T follicular helper cell (primary cell): ENCODE measurements around the gene DCHS2.

Experiments
- DNase-seq: peaks from one replicate; pipeline ENCODE4 v3.0.0-alpha.2; 2020; ENCODE audit warnings: low read depth

DCHS2 gene

DNA sequence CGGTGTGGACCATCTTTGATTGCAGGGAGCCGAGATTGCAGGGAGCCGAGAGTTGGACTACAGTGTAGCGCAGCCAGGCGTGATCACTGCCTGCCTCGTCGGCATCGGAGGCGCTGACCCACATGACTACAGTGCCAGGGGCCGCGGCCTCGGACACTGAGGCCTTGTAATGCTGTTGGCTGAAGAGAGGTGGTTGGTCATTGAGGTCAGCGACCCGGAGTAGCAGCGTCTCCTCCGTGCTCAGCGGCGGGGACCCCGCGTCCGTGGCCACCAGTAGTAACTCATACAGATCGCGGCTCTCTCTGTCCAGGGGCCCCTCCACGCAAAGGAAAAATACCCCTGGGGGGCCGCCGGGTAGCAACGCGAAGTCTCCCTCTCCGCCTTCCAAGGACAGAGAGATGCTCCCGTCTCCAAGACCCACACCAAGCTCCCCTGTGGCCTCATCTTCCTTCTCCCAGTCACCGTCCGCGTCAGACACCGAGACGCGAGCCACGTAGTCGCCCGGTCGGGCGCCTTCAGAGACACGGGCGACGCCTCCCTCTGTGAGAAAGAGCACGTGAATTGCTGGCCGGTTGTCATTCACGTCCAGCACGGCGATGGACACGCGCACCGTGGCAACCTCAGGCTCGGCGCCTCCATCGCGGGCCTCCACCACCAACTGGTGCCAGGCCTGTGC is 1.9 kb downstream of the DCHS2 start:
- DNase-seq: no peak

DNA sequence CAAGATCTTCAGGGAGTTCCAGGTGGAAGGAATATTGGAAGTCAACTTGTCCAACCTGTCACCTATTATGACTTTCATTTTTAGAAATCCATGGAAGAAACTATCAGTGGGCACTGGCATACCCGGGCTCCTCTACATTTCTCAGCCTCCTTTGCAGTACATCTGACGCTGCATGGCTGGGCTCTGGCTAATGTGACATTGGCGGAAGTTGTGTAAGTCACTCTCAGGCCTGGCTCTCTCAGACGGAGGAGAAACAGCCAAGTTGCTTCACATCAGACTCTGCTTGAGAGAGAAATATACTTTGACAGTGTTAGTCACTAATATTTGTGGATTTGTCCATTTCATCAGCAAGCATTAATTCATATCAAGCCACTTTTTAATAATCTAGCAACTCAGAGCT is 4.5 kb downstream of the DCHS2 start:
- DNase-seq: no peak

DNA sequence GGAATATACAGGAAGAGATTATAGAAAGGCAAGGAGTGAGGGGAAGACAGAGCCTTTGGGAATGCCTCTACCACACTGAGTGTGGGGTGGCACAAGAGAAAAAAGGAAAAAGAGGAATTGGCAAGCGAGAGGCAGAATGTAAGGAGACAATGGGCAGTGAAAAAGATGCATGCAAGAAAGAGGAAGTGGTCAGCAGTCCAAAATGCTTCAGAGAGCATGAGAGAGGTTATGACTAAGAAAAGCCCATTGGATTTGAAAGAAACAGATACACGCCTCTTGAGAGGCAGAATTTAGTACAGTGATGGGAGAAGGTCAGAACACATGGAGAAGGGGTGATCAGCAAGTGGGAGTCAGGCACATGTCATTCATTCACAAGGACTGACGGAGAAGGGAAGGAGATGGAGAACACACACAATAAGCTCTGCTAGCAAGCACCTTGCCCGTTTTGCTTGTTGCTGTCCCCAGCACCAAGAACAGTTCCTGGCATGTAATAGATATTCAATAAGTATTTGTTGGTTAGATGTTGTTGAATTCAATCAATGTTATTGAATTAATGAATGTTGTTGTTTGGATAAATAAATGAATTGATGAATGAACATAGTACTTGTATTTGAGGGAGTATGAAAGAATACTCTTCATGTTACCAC is 6.3 kb downstream of the DCHS2 start:
- no peak for DNase-seq

DNA sequence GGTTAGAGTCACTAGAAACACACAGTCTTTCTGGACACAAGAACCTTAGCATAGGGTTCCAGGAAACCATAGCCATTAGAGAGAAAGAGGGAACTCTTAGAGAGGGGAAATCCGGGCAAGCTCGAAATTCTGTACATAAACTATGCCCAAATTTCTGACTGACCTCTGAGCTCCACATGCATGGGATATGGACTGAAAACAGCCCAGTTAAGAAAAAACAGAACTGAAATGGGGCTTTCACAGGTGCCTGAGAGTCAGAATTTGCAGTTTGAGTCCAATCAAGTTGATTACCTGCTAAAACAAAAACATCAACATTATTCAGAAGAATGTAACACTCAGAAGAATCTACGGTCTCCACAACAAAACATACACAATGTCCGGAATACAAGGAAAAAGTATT is 13.1 kb downstream of the DCHS2 start:
- DNase-seq: no peak

DNA sequence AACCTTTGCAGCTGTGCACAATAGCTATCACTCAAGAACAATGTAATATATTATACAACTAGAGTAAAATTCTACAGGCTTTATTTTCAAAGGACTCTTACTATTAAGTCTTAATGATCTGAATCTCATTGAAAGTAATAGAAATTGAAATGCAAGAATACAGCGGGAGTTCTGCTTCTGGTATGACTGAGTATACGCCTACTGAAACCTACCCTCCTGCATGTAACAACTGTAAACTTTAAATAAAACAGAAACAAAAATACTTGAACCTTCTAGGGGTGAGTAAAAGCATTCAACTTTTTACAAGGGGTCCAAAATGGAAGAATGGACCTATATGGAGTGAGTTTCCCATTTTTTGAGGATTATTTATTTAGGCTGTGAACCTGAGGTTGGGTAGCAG is 13.5 kb downstream of the DCHS2 start:
- DNase-seq: no peak

DNA sequence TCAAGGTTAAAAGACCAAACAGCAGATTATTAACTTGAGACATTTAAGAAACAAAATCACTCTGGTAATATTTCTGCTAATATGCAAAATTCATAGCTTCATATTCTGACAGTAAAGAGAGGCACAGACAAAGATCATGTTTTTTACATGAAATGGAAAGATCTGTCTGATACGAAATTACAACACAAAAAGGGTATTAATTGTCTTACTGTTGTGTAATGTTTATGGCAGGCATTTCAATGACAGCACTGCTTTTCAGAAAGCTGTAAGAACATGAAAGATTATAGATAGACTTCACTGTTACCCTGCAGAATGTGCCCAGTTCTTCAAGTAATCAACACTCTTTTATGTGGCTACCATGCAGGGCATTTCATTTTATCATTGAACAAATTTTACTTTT is 15.4 kb downstream of the DCHS2 start:
- DNase-seq: no peak

DNA sequence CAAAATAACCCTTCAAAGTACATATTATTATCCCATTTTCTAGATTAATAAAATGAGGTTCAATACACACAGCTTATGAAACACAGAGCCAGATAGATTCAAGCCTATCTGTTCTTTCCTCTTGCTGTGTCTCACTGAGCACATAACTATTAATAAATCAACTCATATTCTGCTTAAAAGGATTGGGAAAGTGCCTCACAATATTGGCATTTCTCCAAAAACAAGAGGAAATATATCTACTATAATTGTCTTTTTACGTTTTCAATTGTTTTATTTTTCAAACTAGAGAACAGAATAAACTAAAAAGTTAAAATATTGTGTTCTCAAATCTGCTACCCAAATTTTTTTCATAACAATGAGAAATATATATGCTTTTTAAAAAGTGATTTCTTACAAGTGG is 15.8 kb downstream of the DCHS2 start:
- no peak for DNase-seq

DNA sequence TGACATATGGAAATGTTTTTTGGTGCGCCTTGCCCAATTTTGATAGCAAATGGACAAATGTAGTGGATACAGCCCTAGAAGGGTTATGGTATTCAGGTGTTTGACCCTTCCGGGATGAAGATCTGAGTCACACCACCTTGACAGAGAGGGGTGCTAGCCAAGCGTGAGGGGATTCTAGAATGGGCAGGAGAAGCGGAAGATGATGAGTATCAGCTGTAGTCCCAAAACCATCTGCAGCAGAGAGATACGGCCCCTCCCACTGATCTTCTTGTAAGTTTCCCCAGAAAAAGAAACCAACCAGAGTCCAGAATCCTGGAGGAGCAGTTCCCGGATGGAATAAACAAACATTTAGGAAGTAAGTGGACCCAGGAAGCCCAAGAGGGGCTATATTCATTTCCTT is 18.1 kb downstream of the DCHS2 start:
- DNase-seq: no peak

DNA sequence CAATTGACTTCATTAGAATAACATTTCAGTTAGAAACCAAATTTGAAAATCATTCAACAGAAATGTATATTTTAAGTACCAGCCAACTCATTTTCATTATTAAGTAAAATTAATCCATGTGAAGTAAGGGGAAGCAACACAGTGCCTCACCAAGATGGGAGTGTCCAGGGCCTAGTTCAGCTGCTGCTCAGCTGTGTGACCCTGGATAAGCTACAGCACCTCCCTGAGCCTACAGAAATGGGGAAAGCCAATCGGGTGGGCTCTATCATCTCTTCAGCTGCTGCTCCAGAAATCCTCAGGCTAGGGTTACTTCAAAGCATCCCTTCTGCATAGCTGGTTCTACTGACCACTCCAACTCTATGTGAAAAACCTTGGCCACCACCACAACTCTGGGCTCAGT is 18.7 kb downstream of the DCHS2 start:
- DNase-seq: no peak

DNA sequence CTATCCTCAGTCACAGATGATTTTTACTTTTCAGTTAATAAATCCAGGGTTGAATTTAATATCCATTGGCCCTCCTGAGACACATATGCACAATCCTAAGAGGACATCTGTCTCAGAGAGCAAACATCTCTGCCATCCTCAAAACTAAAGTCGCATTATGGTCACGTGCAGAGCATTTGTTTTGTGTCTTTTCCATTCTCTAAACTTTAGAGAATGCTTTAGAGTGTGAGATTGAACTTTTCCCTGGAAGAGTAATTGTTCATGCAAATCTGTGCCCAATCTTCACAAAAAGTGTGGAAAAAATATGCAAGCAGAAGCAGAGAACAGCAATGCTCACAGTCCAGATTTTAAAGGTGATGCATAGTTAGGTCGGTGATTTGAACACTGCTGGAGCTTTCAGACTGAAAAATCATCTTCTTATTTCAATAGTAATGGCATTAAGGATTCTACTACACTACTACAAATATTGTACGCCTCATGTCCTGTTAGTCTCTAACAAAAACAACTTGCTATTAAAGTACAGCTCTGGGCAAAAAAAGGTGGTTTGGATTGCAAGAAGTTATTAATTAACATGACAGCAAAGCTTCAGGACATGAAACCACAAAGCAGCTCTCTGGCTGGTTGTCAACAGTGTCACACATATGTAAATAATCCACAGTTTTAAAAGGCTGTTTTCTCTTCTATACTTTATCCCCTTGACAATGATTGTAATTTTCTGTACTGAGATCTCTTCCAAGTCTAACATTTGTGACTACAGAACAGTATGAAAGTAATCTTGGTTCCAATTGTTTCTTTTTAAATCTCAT is 19.9 kb downstream of the DCHS2 start:
- DNase-seq: no peak

DNA sequence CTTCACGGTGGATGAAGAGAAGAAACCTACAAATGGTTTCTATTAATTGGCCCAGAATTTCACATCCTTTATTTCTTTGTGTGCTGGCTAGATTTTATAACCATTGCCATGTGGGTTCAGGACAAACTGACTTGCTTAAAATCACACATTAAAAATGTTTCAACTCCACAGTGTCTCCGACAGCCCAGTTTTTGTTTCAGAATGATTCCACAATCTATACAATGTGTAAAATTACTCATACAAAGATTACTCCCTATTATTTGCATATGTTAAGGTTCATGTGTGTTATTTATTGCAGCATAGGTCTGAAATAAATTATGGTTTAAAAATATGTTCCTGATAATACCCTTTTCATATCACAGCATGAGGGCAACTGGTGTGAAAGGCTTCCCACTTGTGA is 20.6 kb downstream of the DCHS2 start:
- no peak for DNase-seq

DNA sequence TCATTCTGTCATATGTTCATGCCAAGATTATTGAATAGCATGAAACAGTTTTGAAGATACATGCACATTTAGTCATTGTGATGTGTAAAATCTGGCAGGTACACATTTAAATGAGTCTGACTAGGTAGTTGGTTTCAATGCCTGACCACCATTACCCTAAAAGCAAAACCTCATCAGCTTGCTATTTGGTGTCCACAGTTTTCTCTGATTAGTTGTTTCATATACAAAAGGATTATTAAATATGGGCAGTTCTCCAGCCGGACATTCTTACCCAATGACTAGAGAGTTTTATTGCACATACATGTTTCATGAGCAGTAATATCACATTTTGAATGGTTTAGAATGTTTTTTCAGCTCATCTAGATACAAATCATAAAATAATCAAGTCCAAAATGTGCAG is 23.7 kb downstream of the DCHS2 start:
- no peak for DNase-seq

DNA sequence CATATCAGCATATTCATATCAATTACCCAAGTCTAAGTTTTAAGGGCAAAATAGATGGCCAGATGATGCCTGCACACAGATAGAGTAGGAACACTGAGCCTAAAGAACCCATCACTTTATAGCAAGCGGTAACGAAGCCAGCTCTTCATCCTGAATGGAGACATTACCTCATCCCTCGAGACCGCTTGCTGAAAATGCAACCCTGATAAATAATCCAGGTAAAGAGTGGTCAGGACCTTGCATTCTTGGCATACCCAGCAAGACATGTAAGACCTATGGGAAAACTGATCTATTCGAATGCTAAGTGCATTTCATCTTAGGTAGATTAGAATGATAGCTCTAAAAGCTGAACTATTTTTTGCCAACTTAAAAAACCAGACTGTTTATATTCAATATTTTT is 25.3 kb downstream of the DCHS2 start:
- no peak for DNase-seq

DNA sequence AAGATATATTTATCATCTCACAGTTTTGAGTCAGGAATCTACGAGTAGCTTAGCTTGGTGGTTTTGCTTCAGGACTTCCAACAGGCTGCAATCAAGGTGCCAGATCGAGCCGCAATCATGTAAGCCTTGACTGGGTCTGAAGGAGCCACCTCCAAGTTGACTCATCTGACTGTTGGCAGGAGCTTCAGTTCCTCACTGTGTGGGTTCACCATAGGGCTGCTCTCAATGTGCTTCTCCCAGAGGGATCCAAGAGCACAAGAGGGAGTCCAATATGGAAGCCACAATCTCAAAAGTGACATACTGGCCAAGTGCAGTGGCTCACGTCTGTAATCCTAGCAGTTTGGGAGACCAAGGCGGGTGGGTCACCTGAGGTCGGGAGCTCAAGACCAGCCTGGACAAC is 26.5 kb downstream of the DCHS2 start:
- DNase-seq: no peak

DNA sequence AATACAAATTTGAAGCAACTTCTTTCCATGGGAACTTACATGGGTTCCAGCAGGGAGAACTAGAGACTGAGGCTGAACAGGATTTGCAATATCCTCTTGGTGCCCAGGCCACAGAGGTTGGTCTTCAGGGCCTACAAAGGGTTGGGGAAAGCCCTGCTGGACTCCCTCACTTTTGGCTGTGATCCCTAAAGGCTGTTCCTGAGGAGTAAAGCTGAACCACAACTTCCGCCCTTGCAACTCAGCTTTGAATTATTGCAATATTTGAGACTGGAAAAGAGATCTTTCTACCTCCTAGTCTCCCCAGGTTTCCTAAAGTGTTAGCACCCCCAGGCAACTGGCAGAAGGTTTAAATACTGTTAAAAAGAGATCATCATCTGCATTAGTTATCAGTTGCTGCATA is 26.9 kb downstream of the DCHS2 start:
- DNase-seq: no peak

DNA sequence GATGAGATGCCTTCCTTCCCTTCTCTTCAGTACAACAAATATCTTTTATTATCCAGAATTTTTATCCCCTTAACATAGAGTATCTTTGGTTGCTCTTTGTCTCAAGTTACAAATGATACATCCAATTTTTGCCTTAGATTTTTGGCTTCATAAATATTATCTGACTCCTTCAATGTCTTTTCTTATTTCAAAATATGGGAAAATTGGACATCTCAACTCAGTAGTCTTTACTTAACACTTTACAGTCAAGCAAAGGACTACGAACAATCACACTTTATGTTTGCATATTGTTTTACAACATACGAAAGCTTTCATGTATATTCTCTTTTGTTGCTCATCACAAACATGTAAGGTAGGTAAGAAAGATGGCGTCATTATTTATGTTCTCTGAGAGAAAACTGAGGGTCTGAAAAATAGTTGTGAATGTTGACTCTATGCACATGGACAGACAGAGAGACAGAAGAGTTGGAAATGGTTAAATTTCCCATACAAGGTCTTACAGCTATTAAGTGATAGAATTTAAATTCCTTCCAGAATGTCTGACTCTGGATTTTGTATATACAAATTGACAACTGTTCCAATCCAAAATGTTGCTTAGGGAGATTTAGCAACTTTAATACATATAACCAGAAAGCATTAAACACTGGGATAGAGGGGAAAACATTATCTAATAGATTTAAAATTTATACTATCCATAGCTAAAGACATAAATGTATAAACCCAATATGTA is 29.4 kb downstream of the DCHS2 start:
- DNase-seq: no peak

DNA sequence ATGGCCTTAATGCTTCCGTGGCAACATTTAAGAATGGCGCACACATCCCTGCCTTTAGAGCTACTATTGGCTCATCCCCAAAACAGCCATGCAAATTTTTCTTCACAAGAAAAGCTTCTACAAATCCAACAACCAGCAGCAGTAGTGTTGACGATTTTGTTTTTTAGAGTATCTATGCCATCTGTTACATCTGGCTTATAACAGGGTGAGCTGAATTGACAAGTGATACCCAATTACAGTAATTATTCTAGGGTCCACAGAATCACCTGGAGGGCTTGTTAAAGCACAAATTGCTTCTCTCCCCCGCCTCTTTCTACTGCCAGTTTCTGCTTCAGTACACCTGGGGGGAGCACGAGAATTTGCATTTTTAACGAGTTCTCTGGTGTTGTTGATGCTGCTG is 34.1 kb downstream of the DCHS2 start:
- no peak for DNase-seq

DNA sequence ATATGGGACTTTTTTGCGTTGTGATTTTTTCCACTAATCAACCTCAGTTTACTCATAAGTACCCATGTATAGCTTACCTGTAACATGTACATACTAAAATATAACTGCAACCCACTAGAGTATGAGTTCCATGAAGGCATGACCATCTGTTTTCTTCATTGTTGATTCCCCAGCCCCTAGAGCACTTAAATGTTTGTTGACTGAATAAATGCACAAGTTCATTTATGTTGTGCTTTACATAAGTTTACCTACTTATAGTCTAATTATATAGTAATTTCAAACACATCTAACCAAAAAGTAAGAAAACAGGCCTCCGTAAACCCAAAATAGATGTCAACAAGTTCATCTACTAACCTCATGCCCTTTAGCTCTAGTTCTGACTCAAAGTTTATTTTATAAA is 34.7 kb downstream of the DCHS2 start:
- DNase-seq: no peak

DNA sequence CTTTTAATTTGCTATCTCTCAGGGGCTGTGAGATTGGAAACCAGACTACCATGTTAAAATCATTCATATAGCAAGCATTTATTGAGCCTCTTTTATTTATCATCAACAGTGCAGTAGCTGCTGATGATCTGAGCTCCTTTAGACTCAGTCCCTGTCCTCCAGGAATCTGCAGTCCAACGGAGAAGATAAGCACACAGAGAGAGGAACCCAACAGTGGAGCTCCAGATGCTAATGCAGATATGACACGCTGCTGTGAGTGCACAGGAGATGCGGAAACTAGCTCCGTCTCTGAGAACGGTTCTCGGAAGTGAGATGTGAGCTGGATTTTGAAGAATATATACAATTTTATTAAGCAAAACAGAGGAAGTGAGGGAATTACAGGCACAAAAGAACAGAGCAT is 35.4 kb downstream of the DCHS2 start:
- DNase-seq: no peak

DNA sequence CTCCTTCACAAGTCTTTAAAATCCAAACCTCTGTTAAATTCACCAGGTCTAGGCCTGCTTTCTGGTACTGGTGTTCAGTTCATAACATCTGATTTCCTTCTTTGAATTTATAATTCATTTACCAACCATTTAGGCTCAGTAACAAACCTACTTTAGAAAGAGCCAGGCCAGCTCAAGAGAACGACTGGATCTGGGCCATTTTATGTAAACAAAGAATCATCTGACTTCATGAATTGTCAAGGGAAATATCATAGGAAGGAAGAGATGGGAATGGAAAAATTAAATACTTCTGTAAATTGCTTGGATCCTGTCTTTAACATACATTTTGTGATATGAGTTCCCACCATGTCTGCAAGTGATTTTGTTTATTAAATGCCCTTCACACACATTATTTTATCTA is 36.5 kb downstream of the DCHS2 start:
- DNase-seq: no peak

DNA sequence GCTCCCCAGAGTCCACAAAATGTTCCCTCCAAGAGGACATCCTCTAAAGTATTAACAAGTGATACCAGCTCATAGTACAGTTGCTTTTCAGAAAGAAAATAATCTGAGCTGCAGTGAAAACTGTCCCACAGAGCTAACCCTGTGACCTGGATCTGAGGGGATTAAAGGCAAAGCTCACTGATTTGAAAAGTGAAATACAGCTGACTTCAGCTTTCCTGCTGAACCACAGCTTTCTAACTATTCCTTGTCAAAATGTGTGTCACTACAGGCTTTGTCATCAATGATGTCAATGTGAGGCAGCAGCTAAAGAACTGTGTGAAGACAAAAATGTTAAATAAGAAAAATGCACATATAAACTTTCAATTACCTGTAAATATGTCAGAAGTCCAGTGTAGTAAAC is 36.9 kb downstream of the DCHS2 start:
- DNase-seq: no peak

DNA sequence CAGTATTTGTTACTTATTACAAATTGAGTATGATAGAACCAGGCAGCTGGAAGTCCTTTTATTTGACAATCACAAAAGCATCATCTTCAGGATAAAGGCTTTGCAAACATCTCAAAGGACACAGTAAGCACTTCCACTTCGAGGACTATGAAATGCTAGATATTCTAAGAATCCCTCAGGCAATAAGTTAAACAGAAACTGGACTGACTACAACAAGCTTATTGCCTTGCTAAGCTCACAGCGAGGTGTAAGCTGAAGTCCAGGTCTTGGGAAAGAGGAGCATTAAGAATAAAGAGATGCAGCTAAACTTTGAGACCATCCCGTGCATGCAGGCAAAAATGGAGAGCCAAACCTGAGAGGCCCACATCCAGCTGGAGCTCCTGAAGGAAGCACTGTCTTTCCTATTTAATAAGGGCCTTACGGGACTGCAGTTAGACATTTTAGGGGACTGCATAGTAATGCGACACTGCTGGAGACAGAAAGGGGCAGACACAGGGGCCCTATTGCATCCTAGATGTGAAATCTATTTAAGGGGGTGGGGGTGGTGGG is 38.7 kb downstream of the DCHS2 start:
- no peak for DNase-seq
